ENCODE results near the gene TMED9.
"Not testable (repeated sequence)": the region's sequence is repeated elsewhere in the genome, so short reads cannot be mapped to it uniquely, and the experiment has no call there.

Gene TMED9

GRCh38 chr5:177610131-177610769 lies 18.2 kb downstream of the TMED9 start:
- no peaks in the 10 kb centered on the region for H3K27me3 ChIP-seq (ENCODE audit: control insufficient read depth in 1 of 2, insufficient read depth in 2 of 2, low read length in 2 of 2)
- peaks cover 19 to 30% of the 10 kb centered on the region in 2 donors for H3K4me1 ChIP-seq (ENCODE audit: control insufficient read depth in 1 of 2, insufficient read depth in 2 of 2, low read length in 2 of 2)
- H3K4me3 ChIP-seq (ENCODE audit: low read depth in 1 of 2, low read length in 2 of 2): no peak overlapping the region
- H3K36me3 ChIP-seq (ENCODE audit: control insufficient read depth in 1 of 2, insufficient read depth in 2 of 2, low read length in 2 of 2): peaks cover 3 to 33% of the 10 kb centered on the region in 2 donors
- no peak overlapping the region for H3K9ac ChIP-seq (ENCODE audit: low read depth in 1 of 2, low read length in 2 of 2)
- no peaks in the 10 kb centered on the region for H3K9me3 ChIP-seq (ENCODE audit: control insufficient read depth in 1 of 2, low read length in 2 of 2)
- no peak overlapping the region for H3K27ac ChIP-seq (ENCODE audit: low read depth, low read length)

- H3K9me3 ChIP-seq (ENCODE audit: control insufficient read depth in 1 of 2, low read length in 2 of 2): no peaks in the 10 kb centered on the region
- H3K36me3 ChIP-seq (ENCODE audit: control insufficient read depth in 1 of 2, insufficient read depth in 2 of 2, low read length in 2 of 2): peaks cover 3 to 28% of the 10 kb centered on the region in 2 donors
- peaks cover 12 to 24% of the 10 kb centered on the region in 2 donors for H3K4me1 ChIP-seq (ENCODE audit: control insufficient read depth in 1 of 2, insufficient read depth in 2 of 2, low read length in 2 of 2)
- H3K9ac ChIP-seq (ENCODE audit: low read depth in 1 of 2, low read length in 2 of 2): no peak overlapping the region
- H3K27ac ChIP-seq (ENCODE audit: low read depth, low read length): no peak overlapping the region
- no peaks in the 10 kb centered on the region for H3K27me3 ChIP-seq (ENCODE audit: control insufficient read depth in 1 of 2, insufficient read depth in 2 of 2, low read length in 2 of 2)
- no peak overlapping the region for H3K4me3 ChIP-seq (ENCODE audit: low read depth in 1 of 2, low read length in 2 of 2)
Measured at GRCh38 chr5:177610770-177611445, 18.9 kb downstream of the TMED9 start.

GRCh38 chr5:177611446-177612214 lies 19.6 kb downstream of the TMED9 start:
- H3K36me3 ChIP-seq (ENCODE audit: control insufficient read depth in 1 of 2, insufficient read depth in 2 of 2, low read length in 2 of 2): peaks cover 3 to 26% of the 10 kb centered on the region in 2 donors
- H3K27ac ChIP-seq (ENCODE audit: low read depth, low read length): no peak overlapping the region
- H3K9ac ChIP-seq (ENCODE audit: low read depth in 1 of 2, low read length in 2 of 2): no peak overlapping the region
- no peaks in the 10 kb centered on the region for H3K9me3 ChIP-seq (ENCODE audit: control insufficient read depth in 1 of 2, low read length in 2 of 2)
- H3K27me3 ChIP-seq (ENCODE audit: control insufficient read depth in 1 of 2, insufficient read depth in 2 of 2, low read length in 2 of 2): no peaks in the 10 kb centered on the region
- H3K4me1 ChIP-seq (ENCODE audit: control insufficient read depth in 1 of 2, insufficient read depth in 2 of 2, low read length in 2 of 2): peaks cover 8 to 16% of the 10 kb centered on the region in 2 donors
- no peak overlapping the region for H3K4me3 ChIP-seq (ENCODE audit: low read depth in 1 of 2, low read length in 2 of 2)

- Histone ChIP-seq H3K27me3 (ENCODE audit: control insufficient read depth in 1 of 2, insufficient read depth in 2 of 2, low read length in 2 of 2) (no peaks in the 10 kb centered on the region), H3K4me1 (ENCODE audit: control insufficient read depth in 1 of 2, insufficient read depth in 2 of 2, low read length in 2 of 2) (peaks cover 1 to 10% of the 10 kb centered on the region in 2 donors), H3K36me3 (ENCODE audit: control insufficient read depth in 1 of 2, insufficient read depth in 2 of 2, low read length in 2 of 2) (peaks cover 3 to 22% of the 10 kb centered on the region in 2 donors), H3K9ac (ENCODE audit: low read depth in 1 of 2, low read length in 2 of 2) (no peak overlapping the region), H3K9me3 (ENCODE audit: control insufficient read depth in 1 of 2, low read length in 2 of 2) (no peaks in the 10 kb centered on the region), H3K4me3 (ENCODE audit: low read depth in 1 of 2, low read length in 2 of 2) (no peak overlapping the region), H3K27ac (ENCODE audit: low read depth, low read length) (no peak overlapping the region)
Measured at GRCh38 chr5:177612215-177612673, 20.2 kb downstream of the TMED9 start.

GRCh38 chr5:177620560-177620959 lies 28.6 kb downstream of the TMED9 start:
- H3K4me1 ChIP-seq (ENCODE audit: control insufficient read depth in 1 of 2, insufficient read depth in 2 of 2, low read length in 2 of 2): no peaks in the 10 kb centered on the region
- no peak overlapping the region for H3K9ac ChIP-seq (ENCODE audit: low read depth in 1 of 2, low read length in 2 of 2)
- no peaks in the 10 kb centered on the region for H3K9me3 ChIP-seq (ENCODE audit: control insufficient read depth in 1 of 2, low read length in 2 of 2)
- H3K4me3 ChIP-seq (ENCODE audit: low read depth in 1 of 2, low read length in 2 of 2): no peak overlapping the region
- peaks cover 5 to 29% of the 10 kb centered on the region in 2 donors for H3K36me3 ChIP-seq (ENCODE audit: control insufficient read depth in 1 of 2, insufficient read depth in 2 of 2, low read length in 2 of 2)
- H3K27ac ChIP-seq (ENCODE audit: low read depth, low read length): no peak overlapping the region
- no peaks in the 10 kb centered on the region for H3K27me3 ChIP-seq (ENCODE audit: control insufficient read depth in 1 of 2, insufficient read depth in 2 of 2, low read length in 2 of 2)

- not testable (repeated sequence) for H3K27ac ChIP-seq (ENCODE audit: low read depth, low read length); H3K27me3 ChIP-seq (ENCODE audit: control insufficient read depth in 1 of 2, insufficient read depth in 2 of 2, low read length in 2 of 2); H3K4me1 ChIP-seq (ENCODE audit: control insufficient read depth in 1 of 2, insufficient read depth in 2 of 2, low read length in 2 of 2); H3K9ac ChIP-seq (ENCODE audit: low read depth in 1 of 2, low read length in 2 of 2); H3K4me3 ChIP-seq (ENCODE audit: low read depth in 1 of 2, low read length in 2 of 2); H3K9me3 ChIP-seq (ENCODE audit: control insufficient read depth in 1 of 2, low read length in 2 of 2)
- peaks cover 0 to 20% of the 10 kb centered on the region in 2 donors for H3K36me3 ChIP-seq (ENCODE audit: control insufficient read depth in 1 of 2, insufficient read depth in 2 of 2, low read length in 2 of 2)
Measured at GRCh38 chr5:177624172-177624571, 32.2 kb downstream of the TMED9 start.

GRCh38 chr5:177630186-177630585 lies 38.2 kb downstream of the TMED9 start:
- not testable (repeated sequence) for H3K27ac ChIP-seq (ENCODE audit: low read depth, low read length); H3K36me3 ChIP-seq (ENCODE audit: control insufficient read depth in 1 of 2, insufficient read depth in 2 of 2, low read length in 2 of 2); H3K4me3 ChIP-seq (ENCODE audit: low read depth in 1 of 2, low read length in 2 of 2); H3K4me1 ChIP-seq (ENCODE audit: control insufficient read depth in 1 of 2, insufficient read depth in 2 of 2, low read length in 2 of 2); H3K27me3 ChIP-seq (ENCODE audit: control insufficient read depth in 1 of 2, insufficient read depth in 2 of 2, low read length in 2 of 2); H3K9ac ChIP-seq (ENCODE audit: low read depth in 1 of 2, low read length in 2 of 2); H3K9me3 ChIP-seq (ENCODE audit: control insufficient read depth in 1 of 2, low read length in 2 of 2)

GRCh38 chr5:177634912-177635311 lies 42.9 kb downstream of the TMED9 start:
- H3K4me1 ChIP-seq (ENCODE audit: control insufficient read depth in 1 of 2, insufficient read depth in 2 of 2, low read length in 2 of 2); H3K9me3 ChIP-seq (ENCODE audit: control insufficient read depth in 1 of 2, low read length in 2 of 2); H3K27ac ChIP-seq (ENCODE audit: low read depth, low read length); H3K9ac ChIP-seq (ENCODE audit: low read depth in 1 of 2, low read length in 2 of 2); H3K27me3 ChIP-seq (ENCODE audit: control insufficient read depth in 1 of 2, insufficient read depth in 2 of 2, low read length in 2 of 2); H3K36me3 ChIP-seq (ENCODE audit: control insufficient read depth in 1 of 2, insufficient read depth in 2 of 2, low read length in 2 of 2); H3K4me3 ChIP-seq (ENCODE audit: low read depth in 1 of 2, low read length in 2 of 2): not testable (repeated sequence)

GRCh38 chr5:177645462-177645861 lies 53.5 kb downstream of the TMED9 start:
- H3K4me3 ChIP-seq (ENCODE audit: low read depth in 1 of 2, low read length in 2 of 2); H3K9me3 ChIP-seq (ENCODE audit: control insufficient read depth in 1 of 2, low read length in 2 of 2); H3K4me1 ChIP-seq (ENCODE audit: control insufficient read depth in 1 of 2, insufficient read depth in 2 of 2, low read length in 2 of 2); H3K36me3 ChIP-seq (ENCODE audit: control insufficient read depth in 1 of 2, insufficient read depth in 2 of 2, low read length in 2 of 2); H3K27ac ChIP-seq (ENCODE audit: low read depth, low read length); H3K9ac ChIP-seq (ENCODE audit: low read depth in 1 of 2, low read length in 2 of 2); H3K27me3 ChIP-seq (ENCODE audit: control insufficient read depth in 1 of 2, insufficient read depth in 2 of 2, low read length in 2 of 2): not testable (repeated sequence)

Measured in duodenal mucosa (tissue), 2 donors.